ENCODE data around the gene PCSK5. TPM values are rescaled to one million over a fixed set of nuclear protein-coding genes. Genes with fewer than 3 reads are reported as not detected.

Gene PCSK5
- total RNA-seq, 1 donor from 2014 or later: 18.3 TPM

DNA sequence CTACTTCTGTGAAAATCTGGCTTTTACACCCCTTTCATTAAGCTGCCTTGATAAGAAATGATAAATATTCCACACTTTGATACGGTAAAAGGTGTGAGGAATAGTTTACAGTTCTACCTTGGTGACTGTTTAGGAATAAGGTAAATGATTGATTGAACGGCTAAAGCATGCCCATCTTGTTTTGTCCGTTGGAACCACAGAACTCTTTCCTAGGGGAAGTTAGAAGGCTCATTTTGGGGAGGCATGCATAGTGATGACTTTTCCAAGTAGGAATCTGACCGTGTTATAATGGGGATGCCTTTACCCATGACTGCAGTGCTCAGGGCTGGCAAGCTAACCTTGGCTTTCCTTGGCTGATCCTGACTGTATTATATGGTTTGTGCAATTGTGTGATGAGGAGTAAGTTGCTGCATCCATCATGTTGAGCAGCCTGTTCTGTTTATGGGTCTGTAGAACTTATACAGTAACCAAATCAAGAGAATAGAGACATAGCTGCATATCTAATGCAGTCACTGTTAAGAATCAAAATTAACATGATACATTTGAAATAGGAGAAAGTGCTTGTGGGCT, 24.5 kb downstream of the PCSK5 start:
- Mint-ChIP-seq H3K27ac (ENCODE audit: unreplicated experiment) (no peak overlapping the region), H3K4me3 (ENCODE audit: unreplicated experiment) (no peak overlapping the region), H3K9me3 (ENCODE audit: unreplicated experiment) (no peaks in the 10 kb centered on the region), H3K36me3 (ENCODE audit: unreplicated experiment) (no peaks in the 10 kb centered on the region), H3K27me3 (ENCODE audit: unreplicated experiment) (no peaks in the 10 kb centered on the region), H3K4me1 (ENCODE audit: unreplicated experiment) (no peaks in the 10 kb centered on the region)
- DNase-seq (ENCODE audit: extremely low spot score, unreplicated experiment): no peak
- TF ChIP-seq, protein P1, sequence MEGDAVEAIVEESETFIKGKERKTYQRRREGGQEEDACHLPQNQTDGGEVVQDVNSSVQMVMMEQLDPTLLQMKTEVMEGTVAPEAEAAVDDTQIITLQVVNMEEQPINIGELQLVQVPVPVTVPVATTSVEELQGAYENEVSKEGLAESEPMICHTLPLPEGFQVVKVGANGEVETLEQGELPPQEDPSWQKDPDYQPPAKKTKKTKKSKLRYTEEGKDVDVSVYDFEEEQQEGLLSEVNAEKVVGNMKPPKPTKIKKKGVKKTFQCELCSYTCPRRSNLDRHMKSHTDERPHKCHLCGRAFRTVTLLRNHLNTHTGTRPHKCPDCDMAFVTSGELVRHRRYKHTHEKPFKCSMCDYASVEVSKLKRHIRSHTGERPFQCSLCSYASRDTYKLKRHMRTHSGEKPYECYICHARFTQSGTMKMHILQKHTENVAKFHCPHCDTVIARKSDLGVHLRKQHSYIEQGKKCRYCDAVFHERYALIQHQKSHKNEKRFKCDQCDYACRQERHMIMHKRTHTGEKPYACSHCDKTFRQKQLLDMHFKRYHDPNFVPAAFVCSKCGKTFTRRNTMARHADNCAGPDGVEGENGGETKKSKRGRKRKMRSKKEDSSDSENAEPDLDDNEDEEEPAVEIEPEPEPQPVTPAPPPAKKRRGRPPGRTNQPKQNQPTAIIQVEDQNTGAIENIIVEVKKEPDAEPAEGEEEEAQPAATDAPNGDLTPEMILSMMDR (IDR thresholded peaks at IDR 0.05): no peak

DNA sequence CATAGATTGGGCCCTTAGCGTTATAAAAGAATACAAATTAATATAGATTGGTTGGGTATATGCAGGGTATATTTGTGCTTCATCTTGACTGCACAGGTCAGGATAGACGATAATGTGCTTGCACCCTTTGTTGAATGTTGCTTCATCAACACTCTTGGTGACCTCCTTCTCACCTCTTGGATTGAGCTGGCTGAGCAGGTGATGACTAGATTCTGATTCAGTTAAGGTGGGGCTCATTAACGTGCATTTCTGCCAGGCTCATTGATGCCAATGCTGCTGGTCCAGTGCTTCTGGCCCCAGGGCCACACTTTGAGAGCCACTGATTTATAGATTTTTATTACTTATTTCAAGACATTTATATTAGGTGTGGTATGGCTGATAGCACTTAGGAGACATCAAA, 27.7 kb downstream of the PCSK5 start:
- no peaks in the 10 kb centered on the region for H3K4me1 Mint-ChIP-seq (ENCODE audit: unreplicated experiment)
- H3K4me3 Mint-ChIP-seq (ENCODE audit: unreplicated experiment): no peak overlapping the region
- no peak overlapping the region for H3K27ac Mint-ChIP-seq (ENCODE audit: unreplicated experiment)
- H3K9me3 Mint-ChIP-seq (ENCODE audit: unreplicated experiment): peaks cover 6% of the 10 kb centered on the region
- H3K36me3 Mint-ChIP-seq (ENCODE audit: unreplicated experiment): no peaks in the 10 kb centered on the region
- DNase-seq (ENCODE audit: extremely low spot score, unreplicated experiment): no peak
- H3K27me3 Mint-ChIP-seq (ENCODE audit: unreplicated experiment): no peaks in the 10 kb centered on the region
- TF ChIP-seq, protein P1 (IDR thresholded peaks at IDR 0.05): no peak

DNA sequence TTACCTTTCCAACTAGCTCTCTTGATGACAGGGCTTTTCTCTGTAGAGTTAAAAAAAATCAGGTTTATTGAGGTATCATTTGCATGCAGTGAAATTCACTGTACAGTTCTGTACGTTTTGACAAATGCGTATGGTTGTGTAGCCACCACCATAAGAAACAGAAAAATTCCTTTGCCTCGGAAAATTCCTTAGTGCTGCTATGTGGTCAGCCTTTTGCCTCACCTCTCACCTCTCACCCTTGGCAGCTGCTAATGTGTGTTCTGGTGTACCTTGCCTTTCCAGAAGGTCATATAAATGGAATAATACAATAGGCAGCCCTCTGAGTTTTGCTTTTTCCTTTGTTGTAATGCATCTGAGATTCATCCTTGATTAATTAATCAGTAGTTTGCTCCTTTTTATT, 28.4 kb downstream of the PCSK5 start:
- no peaks in the 10 kb centered on the region for H3K36me3 Mint-ChIP-seq (ENCODE audit: unreplicated experiment)

DNA sequence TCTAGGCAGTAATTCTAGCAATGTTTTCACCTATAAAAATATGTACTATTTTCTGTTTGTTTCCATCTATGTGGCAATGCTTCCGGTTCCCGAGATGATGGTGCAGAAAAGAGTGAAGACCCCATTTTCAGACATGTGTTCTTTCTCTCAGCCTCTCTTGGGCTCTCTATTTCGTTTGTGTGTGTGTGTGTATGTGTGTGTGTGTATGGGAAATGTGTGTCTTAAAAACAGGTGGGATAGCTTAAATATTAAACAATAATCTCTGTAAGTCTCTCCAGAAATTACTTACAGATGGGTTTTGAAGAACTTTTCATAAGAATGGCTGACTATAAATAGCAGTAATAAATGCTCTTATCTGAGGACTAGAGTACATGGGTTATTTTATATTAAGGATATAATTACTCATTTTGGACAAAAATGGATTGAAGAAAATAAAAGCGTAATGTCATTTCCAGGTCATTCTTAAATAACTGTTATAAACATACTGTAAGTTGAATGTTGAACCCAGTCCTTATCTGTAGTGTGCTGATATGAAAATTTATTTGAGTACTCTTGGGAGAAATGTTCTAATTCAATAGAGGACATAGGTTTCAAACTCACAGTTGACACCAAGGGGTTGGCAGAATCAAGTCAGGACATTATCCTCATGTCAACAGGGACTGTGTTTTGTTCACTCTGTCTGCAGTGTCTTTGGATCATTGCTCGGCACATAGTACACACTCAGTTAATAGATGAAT, 31.1 kb downstream of the PCSK5 start:
- Mint-ChIP-seq H3K4me1 (ENCODE audit: unreplicated experiment) (no peaks in the 10 kb centered on the region), H3K27me3 (ENCODE audit: unreplicated experiment) (no peaks in the 10 kb centered on the region), H3K27ac (ENCODE audit: unreplicated experiment) (no peak overlapping the region), H3K36me3 (ENCODE audit: unreplicated experiment) (no peaks in the 10 kb centered on the region), H3K4me3 (ENCODE audit: unreplicated experiment) (no peak overlapping the region), H3K9me3 (ENCODE audit: unreplicated experiment) (peaks cover 10% of the 10 kb centered on the region)
- DNase-seq (ENCODE audit: extremely low spot score, unreplicated experiment): no peak
- TF ChIP-seq, protein P1 (IDR thresholded peaks at IDR 0.05): no peak

More for the DNA sequence above, 28.4 kb downstream of the PCSK5 start:
- peaks cover 9% of the 10 kb centered on the region for H3K9me3 Mint-ChIP-seq (ENCODE audit: unreplicated experiment)
- TF ChIP-seq, protein P1 (IDR thresholded peaks at IDR 0.05): no peak
- no peak overlapping the region for H3K27ac Mint-ChIP-seq (ENCODE audit: unreplicated experiment)
- H3K27me3 Mint-ChIP-seq (ENCODE audit: unreplicated experiment): no peaks in the 10 kb centered on the region
- H3K4me3 Mint-ChIP-seq (ENCODE audit: unreplicated experiment): no peak overlapping the region
- H3K4me1 Mint-ChIP-seq (ENCODE audit: unreplicated experiment): no peaks in the 10 kb centered on the region
- no peak for DNase-seq (ENCODE audit: extremely low spot score, unreplicated experiment)

DNA sequence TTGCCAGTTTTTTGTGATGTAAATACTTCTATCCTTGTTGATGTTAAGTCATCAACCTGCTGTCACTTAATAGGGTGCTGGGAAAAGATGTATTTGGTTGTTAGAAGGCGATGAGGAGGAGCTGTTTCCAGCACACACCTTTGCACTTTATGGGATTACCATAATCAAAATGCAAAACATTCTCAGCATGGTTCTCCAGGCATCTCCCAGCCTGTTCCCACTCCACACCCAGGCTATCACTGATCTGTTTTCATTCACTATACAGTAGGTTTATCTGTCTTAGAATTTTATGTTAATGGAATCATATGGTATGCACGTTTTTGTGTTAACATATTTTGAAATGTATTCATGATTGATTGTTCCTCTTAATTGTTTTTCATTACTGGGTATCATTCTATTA, 35.9 kb downstream of the PCSK5 start:
- no peak for DNase-seq (ENCODE audit: extremely low spot score, unreplicated experiment)
- Mint-ChIP-seq H3K27ac (ENCODE audit: unreplicated experiment) (no peak overlapping the region), H3K27me3 (ENCODE audit: unreplicated experiment) (no peaks in the 10 kb centered on the region), H3K4me3 (ENCODE audit: unreplicated experiment) (no peak overlapping the region), H3K4me1 (ENCODE audit: unreplicated experiment) (peaks cover 11% of the 10 kb centered on the region), H3K9me3 (ENCODE audit: unreplicated experiment) (peaks cover 10% of the 10 kb centered on the region), H3K36me3 (ENCODE audit: unreplicated experiment) (no peaks in the 10 kb centered on the region)
- TF ChIP-seq, protein P1 (IDR thresholded peaks at IDR 0.05): no peak
